Vagina (tissue), 2 donors: ENCODE measurements around the gene POLR1B.

Experiments used
- CTCF ChIP-seq, 3 experiments: fragments of 450-650 bp in 2 of 3; fragments of 200-600 bp in 1 of 3; sonication (generic) in 1 of 3; IDR thresholded peaks; one replicate each; pipeline ENCODE4 v1.5.1; 2017 to 2019; ENCODE audit warnings: antibody characterized with exemption in 3 of 3, mild to moderate bottlenecking in 2 of 3, moderate library complexity in 2 of 3
- POLR2A ChIP-seq, 2 donors: fragments of 450-650 bp; IDR thresholded peaks; one replicate each; pipeline ENCODE4 v1.6.1; 2017; ENCODE audit warnings: antibody characterized with exemption in 2 of 2, mild to moderate bottlenecking in 2 of 2, moderate library complexity in 2 of 2
- POLR2AphosphoS5 ChIP-seq, 2 donors: sonication (generic); formaldehyde crosslinking; IDR thresholded peaks; one replicate each; pipeline ENCODE4 v1.9.0; 2017; ENCODE audit warnings: antibody characterized with exemption in 2 of 2, mild to moderate bottlenecking in 2 of 2, low read depth in 1 of 2; ENCODE audit not compliant: insufficient read depth in 1 of 2

DNA sequence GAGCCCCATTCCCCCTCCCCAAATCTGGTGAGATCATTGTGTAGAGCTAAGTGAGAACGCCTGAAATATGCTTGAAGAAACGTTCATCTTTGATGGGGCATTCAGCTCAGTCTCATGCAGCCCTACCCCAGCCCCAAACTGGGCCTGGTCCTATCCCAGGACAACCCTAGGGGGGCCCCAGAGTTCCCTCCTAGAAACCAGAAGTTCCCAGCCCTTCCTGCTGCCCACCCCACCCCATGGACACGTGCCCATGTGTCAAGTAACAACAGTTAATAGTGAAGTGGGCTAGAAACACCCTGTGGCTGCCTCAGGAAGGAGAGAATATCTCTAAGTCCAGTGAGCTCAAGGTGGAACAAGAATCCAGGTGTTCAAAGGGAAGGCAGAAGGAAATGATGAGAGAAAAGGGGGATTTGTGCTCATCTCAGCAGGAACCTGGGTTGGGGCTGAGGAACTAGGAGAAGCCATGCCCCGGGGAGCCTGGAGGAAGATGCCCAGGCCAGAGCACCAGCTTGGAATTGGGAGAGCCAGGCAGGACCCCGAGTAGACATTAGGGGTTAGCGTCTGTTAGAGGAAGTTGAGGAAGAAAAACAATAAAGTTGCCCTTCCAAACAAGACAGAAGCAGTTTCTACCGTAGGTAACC is 83.3 kb downstream of the POLR1B start:
- TF ChIP-seq CTCF (IDR thresholded peaks at IDR 0.05) (no peak), POLR2AphosphoS5 (IDR thresholded peaks at IDR 0.05; ENCODE audit: insufficient read depth in 1 of 2, low read depth in 1 of 2) (no peak), POLR2A (IDR thresholded peaks at IDR 0.05) (no peak)
